Loucy (cell line): ENCODE measurements around the gene NKPD1.

Source experiments
- H2AFZ ChIP-seq: fragments of 200-600 bp; sonication (generic); 2 replicates; pipeline ENCODE4 v1.6.0; 2016; ENCODE audit warnings: antibody characterized with exemption, mild to moderate bottlenecking, low read length, moderate library complexity
- H3F3A ChIP-seq: fragments of 200-600 bp; 2 replicates; pipeline ENCODE4 v1.6.0; 2016; ENCODE audit warnings: antibody characterized with exemption, low read depth, mild to moderate bottlenecking
- H3K27me3 ChIP-seq: fragments of 200-600 bp; sonication (generic); 2 replicates; pipeline ENCODE4 v1.6.1; 2014; ENCODE audit warnings: low read length, mild to moderate bottlenecking; ENCODE audit not compliant: insufficient read depth, poor library complexity, severe bottlenecking
- H3K36me3 ChIP-seq: fragments of 200-600 bp; sonication (generic); 2 replicates; pipeline ENCODE4 v1.6.1; 2016; ENCODE audit warnings: low read length; ENCODE audit not compliant: insufficient read depth
- H3K4me1 ChIP-seq: fragments of 200-600 bp; sonication (generic); 2 replicates; pipeline ENCODE4 v1.5.1; 2014; ENCODE audit warnings: low read length, mild to moderate bottlenecking; ENCODE audit not compliant: insufficient read depth, poor library complexity, severe bottlenecking
- H3K4me2 ChIP-seq: fragments of 200-600 bp; sonication (generic); 2 replicates; pipeline ENCODE4 v1.6.0; 2014; ENCODE audit warnings: antibody characterized with exemption, low read length, low read depth, mild to moderate bottlenecking; ENCODE audit not compliant: poor library complexity, severe bottlenecking
- H3K4me3 ChIP-seq: fragments of 200-600 bp; sonication (generic); 2 replicates; pipeline ENCODE4 v1.5.1; 2014; ENCODE audit warnings: low read length, mild to moderate bottlenecking, mixed read lengths; ENCODE audit not compliant: poor library complexity, severe bottlenecking
- H3K79me2 ChIP-seq: fragments of 200-600 bp; sonication (generic); 2 replicates; pipeline ENCODE4 v1.6.1; 2014; ENCODE audit warnings: low read length; ENCODE audit not compliant: insufficient read depth
- H3K9ac ChIP-seq: fragments of 200-600 bp; sonication (generic); 2 replicates; pipeline ENCODE4 v1.6.0; 2014; ENCODE audit warnings: mild to moderate bottlenecking, low read depth, low read length, moderate library complexity; ENCODE audit not compliant: poor library complexity, severe bottlenecking
- H3K9me2 ChIP-seq: fragments of 200-600 bp; sonication (generic); replicated peaks from 2 replicates; pipeline ENCODE4 v1.6.1; 2016; ENCODE audit warnings: low read depth, low read length, mixed read lengths
- H3K9me3 ChIP-seq: fragments of 200-600 bp; sonication (generic); 2 replicates; pipeline ENCODE4 v1.6.1; 2014; ENCODE audit warnings: mild to moderate bottlenecking, antibody characterized with exemption, low read length, low read depth; ENCODE audit not compliant: insufficient read depth
- H4K20me1 ChIP-seq: fragments of 200-600 bp; sonication (generic); 2 replicates; pipeline ENCODE4 v1.6.0; 2014; ENCODE audit warnings: antibody characterized with exemption, low read length, mild to moderate bottlenecking; ENCODE audit not compliant: insufficient read depth, poor library complexity, severe bottlenecking
- EZH2phosphoT487 ChIP-seq: fragments of 200-600 bp; IDR thresholded peaks from 2 replicates; pipeline ENCODE4 v1.6.1; 2018; ENCODE audit warnings: antibody characterized with exemption, mild to moderate bottlenecking, moderate library complexity, borderline replicate concordance
- TF ChIP-seq, protein P1 (sequence below): fragments of 200-600 bp; sonication (generic); conservative IDR thresholded peaks from 2 replicates; pipeline ENCODE4 v1.5.1; 2014; ENCODE audit warnings: mild to moderate bottlenecking, antibody characterized with exemption, low read length

The NKPD1 gene

DNA sequence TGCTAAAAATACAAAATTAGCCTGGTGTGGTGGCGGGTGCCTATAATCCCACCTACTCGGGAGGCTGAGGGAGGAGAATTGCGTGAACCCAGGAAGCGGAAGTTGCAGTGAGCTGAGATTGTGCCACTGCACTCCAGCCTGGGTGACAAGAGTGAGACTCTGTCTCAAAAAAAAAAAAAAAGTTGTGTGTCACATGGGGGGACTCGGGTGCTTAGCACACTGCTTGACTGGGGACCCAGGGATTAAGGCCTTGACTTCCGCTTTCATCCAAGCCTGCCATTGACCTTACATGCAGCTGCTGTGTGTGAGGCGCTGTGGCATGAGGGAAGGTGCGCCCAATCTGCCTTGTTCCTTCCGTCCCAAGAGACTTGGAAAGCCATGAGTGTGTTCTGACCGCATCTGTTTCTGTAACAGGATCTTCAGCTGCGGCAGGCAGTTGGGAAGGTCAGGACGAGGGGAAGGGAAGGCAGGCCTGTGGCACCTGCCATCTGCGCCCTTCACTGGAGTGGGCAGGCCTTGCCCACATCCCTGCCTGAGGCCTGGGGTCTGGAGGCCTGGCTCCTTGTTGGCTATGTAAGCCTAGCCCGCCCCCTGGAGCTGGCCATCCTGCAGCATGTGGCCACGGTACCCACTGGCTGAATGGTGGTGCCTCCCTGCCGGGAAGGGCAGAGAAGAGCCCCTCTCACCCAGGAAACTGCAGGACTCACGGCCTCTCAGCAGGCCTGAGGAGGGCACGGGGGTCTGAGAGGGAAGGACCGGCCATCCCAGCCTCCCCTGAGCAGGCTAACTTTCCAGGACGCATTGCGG is 44.8 kb downstream of the NKPD1 start:
- Histone ChIP-seq H3K9me2 (no peaks in the 10 kb centered on the region), H3K4me1 (peaks cover 25% of the 10 kb centered on the region), H3F3A (no peaks in the 10 kb centered on the region), H3K27me3 (no peaks in the 10 kb centered on the region), H4K20me1 (peaks cover 26% of the 10 kb centered on the region), H3K79me2 (peaks cover 79% of the 10 kb centered on the region), H3K4me2 (no peak overlapping the region), H2AFZ (no peak overlapping the region), H3K4me3 (no peak overlapping the region), H3K9me3 (no peaks in the 10 kb centered on the region), H3K36me3 (peaks cover 7% of the 10 kb centered on the region; the same call in 1 of the 2 replicates), H3K9ac (peak overlapping the region; percentile 8)
- no peak for TF ChIP-seq EZH2phosphoT487
- TF ChIP-seq, protein P1, sequence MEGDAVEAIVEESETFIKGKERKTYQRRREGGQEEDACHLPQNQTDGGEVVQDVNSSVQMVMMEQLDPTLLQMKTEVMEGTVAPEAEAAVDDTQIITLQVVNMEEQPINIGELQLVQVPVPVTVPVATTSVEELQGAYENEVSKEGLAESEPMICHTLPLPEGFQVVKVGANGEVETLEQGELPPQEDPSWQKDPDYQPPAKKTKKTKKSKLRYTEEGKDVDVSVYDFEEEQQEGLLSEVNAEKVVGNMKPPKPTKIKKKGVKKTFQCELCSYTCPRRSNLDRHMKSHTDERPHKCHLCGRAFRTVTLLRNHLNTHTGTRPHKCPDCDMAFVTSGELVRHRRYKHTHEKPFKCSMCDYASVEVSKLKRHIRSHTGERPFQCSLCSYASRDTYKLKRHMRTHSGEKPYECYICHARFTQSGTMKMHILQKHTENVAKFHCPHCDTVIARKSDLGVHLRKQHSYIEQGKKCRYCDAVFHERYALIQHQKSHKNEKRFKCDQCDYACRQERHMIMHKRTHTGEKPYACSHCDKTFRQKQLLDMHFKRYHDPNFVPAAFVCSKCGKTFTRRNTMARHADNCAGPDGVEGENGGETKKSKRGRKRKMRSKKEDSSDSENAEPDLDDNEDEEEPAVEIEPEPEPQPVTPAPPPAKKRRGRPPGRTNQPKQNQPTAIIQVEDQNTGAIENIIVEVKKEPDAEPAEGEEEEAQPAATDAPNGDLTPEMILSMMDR: no peak

DNA sequence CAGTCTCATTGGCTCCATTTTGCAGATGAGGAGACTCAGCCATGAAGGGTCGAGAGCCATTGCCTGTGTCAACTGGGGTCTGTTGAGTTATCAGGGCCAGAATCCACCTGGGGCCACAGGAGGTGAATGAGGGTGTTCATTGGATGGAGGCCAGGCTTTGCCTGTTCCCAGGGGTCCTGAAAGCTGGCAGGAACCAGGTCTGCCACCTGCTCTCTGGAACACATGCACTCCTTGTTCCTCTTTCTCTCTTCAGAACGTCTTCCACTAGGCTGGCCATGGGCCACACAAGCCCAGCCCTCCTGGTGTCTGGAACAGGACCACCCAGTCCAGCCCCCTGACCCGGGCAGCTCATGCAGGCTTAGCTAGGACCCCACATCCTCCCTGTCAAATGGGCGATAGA is 46.7 kb downstream of the NKPD1 start:
- H3K9me2 ChIP-seq: no peaks in the 10 kb centered on the region
- peaks cover 25% of the 10 kb centered on the region for H3K4me1 ChIP-seq
- peaks cover 84% of the 10 kb centered on the region for H3K79me2 ChIP-seq
- no peak overlapping the region for H3K4me2 ChIP-seq
- TF ChIP-seq, protein P1: no peak
- TF ChIP-seq EZH2phosphoT487: no peak
- H3K4me3 ChIP-seq: no peak overlapping the region
- no peaks in the 10 kb centered on the region for H3K9me3 ChIP-seq
- H3F3A ChIP-seq: no peaks in the 10 kb centered on the region
- no peak overlapping the region for H2AFZ ChIP-seq
- no peak overlapping the region for H3K9ac ChIP-seq
- peaks cover 13% of the 10 kb centered on the region; the same call in 1 of the 2 replicates for H3K36me3 ChIP-seq
- no peaks in the 10 kb centered on the region for H3K27me3 ChIP-seq
- H4K20me1 ChIP-seq: peaks cover 25% of the 10 kb centered on the region

DNA sequence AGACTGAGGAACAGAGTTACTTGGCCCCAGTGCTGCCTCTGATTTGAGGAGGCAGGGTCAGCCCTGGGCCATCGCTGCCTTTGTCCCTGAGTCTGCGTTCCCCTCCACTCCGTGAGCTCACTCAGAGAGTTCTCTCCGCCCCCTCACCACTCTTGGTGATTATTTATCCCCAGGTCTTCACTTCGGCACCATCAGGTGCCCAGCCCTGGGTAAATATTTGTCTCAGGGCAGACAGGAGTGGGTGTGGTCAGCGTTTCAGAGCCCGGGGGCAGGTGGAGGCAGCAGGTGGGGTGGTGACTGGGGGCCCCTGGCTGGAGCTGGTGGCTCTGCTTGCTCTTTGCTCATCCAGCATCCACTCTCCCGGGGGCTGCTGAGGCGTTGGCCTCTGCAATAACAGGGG is 47.2 kb downstream of the NKPD1 start:
- H3K4me3 ChIP-seq: no peak overlapping the region
- H3F3A ChIP-seq: no peaks in the 10 kb centered on the region
- no peak overlapping the region for H2AFZ ChIP-seq
- TF ChIP-seq, protein P1: no peak
- no peak for TF ChIP-seq EZH2phosphoT487
- no peaks in the 10 kb centered on the region for H3K27me3 ChIP-seq
- H3K9me2 ChIP-seq: no peaks in the 10 kb centered on the region
- peaks cover 23% of the 10 kb centered on the region for H3K4me1 ChIP-seq
- no peak overlapping the region for H3K4me2 ChIP-seq
- no peaks in the 10 kb centered on the region for H3K9me3 ChIP-seq
- no peak overlapping the region for H3K9ac ChIP-seq
- H3K36me3 ChIP-seq: peaks cover 17% of the 10 kb centered on the region; the same call in 1 of the 2 replicates
- H4K20me1 ChIP-seq: peaks cover 23% of the 10 kb centered on the region
- H3K79me2 ChIP-seq: peaks cover 86% of the 10 kb centered on the region
